ENCODE data around the gene IFNG. TPM values are rescaled to one million over a fixed set of nuclear protein-coding genes. Genes with fewer than 3 reads are reported as not detected.

The IFNG gene
- total and polyA plus RNA-seq, 9 of the 15 experiments (the other 6 are each of a cell fraction or from before 2014, with no cell fraction given), result 0.38 TPM; not detected in 8

DNA sequence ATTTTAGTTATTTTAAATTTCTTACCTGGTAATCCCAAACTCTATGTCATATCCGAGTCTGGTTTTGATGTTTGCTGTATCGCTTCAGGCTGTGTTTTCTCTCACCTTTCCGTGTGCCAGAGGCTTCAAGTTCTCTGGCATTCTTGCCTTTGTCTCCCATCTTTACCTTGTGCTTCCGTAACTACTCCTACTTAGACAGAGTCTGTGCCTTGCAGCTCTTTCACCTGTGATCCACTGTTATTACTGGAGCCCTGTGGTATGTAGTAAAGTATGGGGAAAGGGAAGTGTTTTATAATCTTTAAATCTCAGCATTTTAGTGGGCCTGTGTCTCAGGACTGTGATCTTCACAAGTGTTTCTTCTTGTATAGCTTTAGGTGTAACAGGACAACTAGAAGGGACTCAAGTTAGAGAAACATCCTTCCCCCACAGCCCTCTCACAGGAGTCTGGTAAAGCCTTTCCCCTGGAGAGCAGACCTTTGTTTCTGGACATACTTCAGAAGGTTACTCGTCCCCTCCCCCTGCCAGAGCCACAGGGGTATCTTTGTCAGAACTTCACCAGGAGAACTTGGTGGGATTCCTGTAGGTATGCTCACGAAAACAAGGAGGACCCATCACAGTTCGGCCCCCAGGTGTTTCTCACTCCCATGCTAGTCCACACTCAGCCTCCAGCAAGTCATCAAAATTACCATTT is 11.1 kb downstream of the IFNG start:
- Histone ChIP-seq H3K4me2 (ENCODE audit: insufficient read depth, low read length) (no peak overlapping the region), H3K9ac (ENCODE audit: insufficient read depth in 1 of 2, low read depth in 2 of 2, low read length in 2 of 2) (no peak overlapping the region), H2AFZ (ENCODE audit: low read depth, low read length) (no peak overlapping the region), H3K27ac (ENCODE audit: extremely low read depth, low read depth, low read length) (no peak overlapping the region), H4K20me1 (replicated peaks; ENCODE audit: control insufficient read depth, insufficient read depth, low read length) (no peaks in the 10 kb centered on the region), H3K9me3 (replicated peaks; ENCODE audit: control insufficient read depth, insufficient read depth, low read depth, low read length) (no peaks in the 10 kb centered on the region), H3K4me3 (no peak overlapping the region), H3K4me1 (replicated peaks in 1 of 2; ENCODE audit: control insufficient read depth in 2 of 2, insufficient read depth in 2 of 2, low read length in 2 of 2) (no peaks in the 10 kb centered on the region), H3K9me1 (ENCODE audit: control insufficient read depth, insufficient read depth, low read length) (no peaks in the 10 kb centered on the region), H3K79me2 (ENCODE audit: control insufficient read depth, insufficient read depth, low read length) (no peaks in the 10 kb centered on the region), H3K27me3 (ENCODE audit: control insufficient read depth in 2 of 2, insufficient read depth in 2 of 2, low read length in 2 of 2) (no peaks in the 10 kb centered on the region), H3K36me3 (ENCODE audit: control insufficient read depth, insufficient read depth, low read length) (no peaks in the 10 kb centered on the region)
- no peak for TF ChIP-seq RBFOX2 (IDR thresholded peaks at IDR 0.05; ENCODE audit: low read depth, low read length)
- TF ChIP-seq ZNF146 (CRISPR knock-in tag; IDR thresholded peaks at IDR 0.05; ENCODE audit: unreplicated experiment), result no peak
- TF ChIP-seq ZSCAN29 (IDR thresholded peaks at IDR 0.05), result no peak
- TF ChIP-seq, protein P1, sequence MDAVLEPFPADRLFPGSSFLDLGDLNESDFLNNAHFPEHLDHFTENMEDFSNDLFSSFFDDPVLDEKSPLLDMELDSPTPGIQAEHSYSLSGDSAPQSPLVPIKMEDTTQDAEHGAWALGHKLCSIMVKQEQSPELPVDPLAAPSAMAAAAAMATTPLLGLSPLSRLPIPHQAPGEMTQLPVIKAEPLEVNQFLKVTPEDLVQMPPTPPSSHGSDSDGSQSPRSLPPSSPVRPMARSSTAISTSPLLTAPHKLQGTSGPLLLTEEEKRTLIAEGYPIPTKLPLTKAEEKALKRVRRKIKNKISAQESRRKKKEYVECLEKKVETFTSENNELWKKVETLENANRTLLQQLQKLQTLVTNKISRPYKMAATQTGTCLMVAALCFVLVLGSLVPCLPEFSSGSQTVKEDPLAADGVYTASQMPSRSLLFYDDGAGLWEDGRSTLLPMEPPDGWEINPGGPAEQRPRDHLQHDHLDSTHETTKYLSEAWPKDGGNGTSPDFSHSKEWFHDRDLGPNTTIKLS (IDR thresholded peaks at IDR 0.05; ENCODE audit: borderline replicate concordance, low read depth), result no peak
- TF ChIP-seq SMARCC2 (IDR thresholded peaks at IDR 0.05; ENCODE audit: low read depth), result no peak
- no peak for TF ChIP-seq EZH2 (IDR thresholded peaks at IDR 0.05; ENCODE audit: borderline replicate concordance, low read depth, low read length)
- TF ChIP-seq BMI1 (IDR thresholded peaks at IDR 0.05; ENCODE audit: low read length), result no peak
- TF ChIP-seq ZNF3 (CRISPR knock-in tag; IDR thresholded peaks at IDR 0.05), result no peak
- TF ChIP-seq HCFC1 (IDR thresholded peaks at IDR 0.05; ENCODE audit: low read depth, low read length), result no peak
- TF ChIP-seq TGIF2 (CRISPR knock-in tag; IDR thresholded peaks at IDR 0.05), result no peak
- no peak for TF ChIP-seq MTA2 (IDR thresholded peaks at IDR 0.05; ENCODE audit: low read depth)
- TF ChIP-seq KHSRP (IDR thresholded peaks at IDR 0.05), result no peak
- no peak for TF ChIP-seq ETS2 (tag; IDR thresholded peaks at IDR 0.05; ENCODE audit: borderline replicate concordance, poor library complexity, severe bottlenecking)
- TF ChIP-seq, protein P2, sequence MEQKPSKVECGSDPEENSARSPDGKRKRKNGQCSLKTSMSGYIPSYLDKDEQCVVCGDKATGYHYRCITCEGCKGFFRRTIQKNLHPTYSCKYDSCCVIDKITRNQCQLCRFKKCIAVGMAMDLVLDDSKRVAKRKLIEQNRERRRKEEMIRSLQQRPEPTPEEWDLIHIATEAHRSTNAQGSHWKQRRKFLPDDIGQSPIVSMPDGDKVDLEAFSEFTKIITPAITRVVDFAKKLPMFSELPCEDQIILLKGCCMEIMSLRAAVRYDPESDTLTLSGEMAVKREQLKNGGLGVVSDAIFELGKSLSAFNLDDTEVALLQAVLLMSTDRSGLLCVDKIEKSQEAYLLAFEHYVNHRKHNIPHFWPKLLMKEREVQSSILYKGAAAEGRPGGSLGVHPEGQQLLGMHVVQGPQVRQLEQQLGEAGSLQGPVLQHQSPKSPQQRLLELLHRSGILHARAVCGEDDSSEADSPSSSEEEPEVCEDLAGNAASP (IDR thresholded peaks at IDR 0.05), result no peak
- TF ChIP-seq GATA2 (CRISPR knock-in tag; IDR thresholded peaks at IDR 0.05), result no peak
- no peak for TF ChIP-seq SPI1 (IDR thresholded peaks at IDR 0.05; ENCODE audit: borderline replicate concordance, low read depth, low read length)
- ChIA-PET POLR2A (no interaction called here), CTCF (ENCODE audit: low intra/inter-chr PET ratio) (no interaction called here)
- no peak for DNase-seq (ENCODE audit: extremely low read depth in 1 of 4, low spot score in 3 of 4)
- WGBS (ENCODE audit: insufficient coverage, low coverage, missing lambda C conversion rate), result 0% methylated on average over 7 of the region's 7 CpGs
- no peak for ATAC-seq
- intact Hi-C loops (cut with micrococcal nuclease), result no loop called here
- no peak for FAIRE-seq
- no TSS peak for BruUV-seq (replicated peaks)
- in situ Hi-C loops (cut with MboI), result no loop called here

Measured in K562 (cell line).